ENCODE data around the gene MEAK7. TPM values are rescaled to one million over a fixed set of nuclear protein-coding genes. Genes with fewer than 3 reads are reported as not detected.

The MEAK7 gene
- total RNA-seq, 1 experiment from 2014 or later, result 19.2 TPM

GRCh38 chr16:84477661-84478060 is 26.8 kb downstream of the MEAK7 start:
- Histone ChIP-seq H4K20me1 (ENCODE audit: low read length) (no peaks in the 10 kb centered on the region), H3K79me2 (ENCODE audit: low read length) (no peaks in the 10 kb centered on the region), H3K4me2 (ENCODE audit: low read length) (no peak overlapping the region), H3K36me3 (ENCODE audit: low read depth, low read length) (no peaks in the 10 kb centered on the region; the same call in 1 of the 2 replicates), H3K9me3 (ENCODE audit: low read length) (no peaks in the 10 kb centered on the region), H3F3A (ENCODE audit: low read length, unreplicated experiment) (no peaks in the 10 kb centered on the region), H3K27me3 (ENCODE audit: low read length) (no peaks in the 10 kb centered on the region), H3K27ac (ENCODE audit: low read length) (no peak overlapping the region), H3K9ac (ENCODE audit: low read length) (no peak overlapping the region), H3K4me1 (ENCODE audit: insufficient read depth, low read length) (no peaks in the 10 kb centered on the region; the same call in 1 of the 2 replicates), H3K4me3 (ENCODE audit: low read length) (no peak overlapping the region), H3K9me2 (replicated peaks; ENCODE audit: low read length) (no peaks in the 10 kb centered on the region), H2AFZ (ENCODE audit: low read length) (no peak overlapping the region)
- CTCF ChIA-PET, result interaction anchor here (0.5 kb wide), 1 partner anchor 33 kb away, joined by 6 read pairs; no protein-coding TSS in a partner anchor
- intact Hi-C loops (cut with micrococcal nuclease), result no loop called here
- ATAC-seq (no peak), DNase-seq (no peak)
- TF ChIP-seq, protein P1, sequence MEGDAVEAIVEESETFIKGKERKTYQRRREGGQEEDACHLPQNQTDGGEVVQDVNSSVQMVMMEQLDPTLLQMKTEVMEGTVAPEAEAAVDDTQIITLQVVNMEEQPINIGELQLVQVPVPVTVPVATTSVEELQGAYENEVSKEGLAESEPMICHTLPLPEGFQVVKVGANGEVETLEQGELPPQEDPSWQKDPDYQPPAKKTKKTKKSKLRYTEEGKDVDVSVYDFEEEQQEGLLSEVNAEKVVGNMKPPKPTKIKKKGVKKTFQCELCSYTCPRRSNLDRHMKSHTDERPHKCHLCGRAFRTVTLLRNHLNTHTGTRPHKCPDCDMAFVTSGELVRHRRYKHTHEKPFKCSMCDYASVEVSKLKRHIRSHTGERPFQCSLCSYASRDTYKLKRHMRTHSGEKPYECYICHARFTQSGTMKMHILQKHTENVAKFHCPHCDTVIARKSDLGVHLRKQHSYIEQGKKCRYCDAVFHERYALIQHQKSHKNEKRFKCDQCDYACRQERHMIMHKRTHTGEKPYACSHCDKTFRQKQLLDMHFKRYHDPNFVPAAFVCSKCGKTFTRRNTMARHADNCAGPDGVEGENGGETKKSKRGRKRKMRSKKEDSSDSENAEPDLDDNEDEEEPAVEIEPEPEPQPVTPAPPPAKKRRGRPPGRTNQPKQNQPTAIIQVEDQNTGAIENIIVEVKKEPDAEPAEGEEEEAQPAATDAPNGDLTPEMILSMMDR (conservative IDR thresholded peaks at IDR 0.05; ENCODE audit: low read depth, low read length), result no peak
- TF ChIP-seq EZH2 (IDR thresholded peaks at IDR 0.05; ENCODE audit: low read length, unreplicated experiment) (no peak), EZH2phosphoT487 (IDR thresholded peaks at IDR 0.05; ENCODE audit: borderline replicate concordance, low read length) (no peak)
- no TSS peak for BruUV-seq (replicated peaks)
- POLR2A ChIA-PET (ENCODE audit: unreplicated experiment), result no interaction called here

DNA sequence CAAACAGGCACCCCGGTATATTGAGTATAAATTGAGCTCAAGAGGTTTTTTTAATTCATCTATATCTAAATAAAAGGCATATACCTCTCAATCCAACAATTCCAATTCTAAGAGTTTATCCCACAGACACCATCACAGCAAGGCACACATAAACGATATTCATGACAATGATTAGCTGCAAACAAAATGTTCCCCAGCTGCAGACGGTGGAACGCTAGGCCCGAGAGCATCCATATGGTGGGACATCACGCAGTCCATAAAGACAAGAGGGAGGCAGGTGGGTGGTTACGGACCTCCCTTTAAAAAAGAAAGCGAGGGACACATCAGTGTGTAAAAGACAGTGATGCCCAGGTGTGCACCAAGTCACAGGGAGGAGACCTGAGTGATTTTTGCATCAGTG is 28.1 kb downstream of the MEAK7 start:
- Histone ChIP-seq H3K4me1 (ENCODE audit: insufficient read depth, low read length) (no peaks in the 10 kb centered on the region; the same call in 1 of the 2 replicates), H3K79me2 (ENCODE audit: low read length) (no peaks in the 10 kb centered on the region), H4K20me1 (ENCODE audit: low read length) (no peaks in the 10 kb centered on the region), H3K9ac (ENCODE audit: low read length) (no peak overlapping the region), H3K36me3 (ENCODE audit: low read depth, low read length) (no peaks in the 10 kb centered on the region; the same call in 1 of the 2 replicates), H3K27ac (ENCODE audit: low read length) (no peak overlapping the region), H3K4me3 (ENCODE audit: low read length) (no peak overlapping the region), H3F3A (ENCODE audit: low read length, unreplicated experiment) (no peaks in the 10 kb centered on the region), H2AFZ (ENCODE audit: low read length) (no peak overlapping the region), H3K9me2 (replicated peaks; ENCODE audit: low read length) (no peaks in the 10 kb centered on the region), H3K4me2 (ENCODE audit: low read length) (no peak overlapping the region), H3K9me3 (ENCODE audit: low read length) (no peaks in the 10 kb centered on the region), H3K27me3 (ENCODE audit: low read length) (no peaks in the 10 kb centered on the region)
- TF ChIP-seq, protein P1 (conservative IDR thresholded peaks at IDR 0.05; ENCODE audit: low read depth, low read length), result no peak
- TF ChIP-seq EZH2 (IDR thresholded peaks at IDR 0.05; ENCODE audit: low read length, unreplicated experiment), result no peak
- no peak for TF ChIP-seq EZH2phosphoT487 (IDR thresholded peaks at IDR 0.05; ENCODE audit: borderline replicate concordance, low read length)
- DNase-seq (no peak), ATAC-seq (no peak)
- intact Hi-C loops (cut with micrococcal nuclease), result no loop called here
- ChIA-PET CTCF (no interaction called here), POLR2A (ENCODE audit: unreplicated experiment) (no interaction called here)
- no TSS peak for BruUV-seq (replicated peaks)

GRCh38 chr16:84475643-84476240 is 28.7 kb downstream of the MEAK7 start:
- TF ChIP-seq EZH2 (IDR thresholded peaks at IDR 0.05; ENCODE audit: low read length, unreplicated experiment) (no peak), EZH2phosphoT487 (IDR thresholded peaks at IDR 0.05; ENCODE audit: borderline replicate concordance, low read length) (no peak)
- TF ChIP-seq, protein P1 (conservative IDR thresholded peaks at IDR 0.05; ENCODE audit: low read depth, low read length), result no peak
- H3K9ac ChIP-seq (ENCODE audit: low read length), result no peak overlapping the region
- no peaks in the 10 kb centered on the region for H4K20me1 ChIP-seq (ENCODE audit: low read length)
- intact Hi-C loops (cut with micrococcal nuclease), result no loop called here
- H3F3A ChIP-seq (ENCODE audit: low read length, unreplicated experiment), result no peaks in the 10 kb centered on the region
- H3K4me1 ChIP-seq (ENCODE audit: insufficient read depth, low read length), result no peaks in the 10 kb centered on the region; the same call in 1 of the 2 replicates
- H3K9me3 ChIP-seq (ENCODE audit: low read length), result no peaks in the 10 kb centered on the region
- no peaks in the 10 kb centered on the region for H3K9me2 ChIP-seq (replicated peaks; ENCODE audit: low read length)
- CTCF ChIA-PET, result no interaction called here
- no peak overlapping the region for H3K4me2 ChIP-seq (ENCODE audit: low read length)
- no peaks in the 10 kb centered on the region for H3K27me3 ChIP-seq (ENCODE audit: low read length)
- DNase-seq, result peak; percentile 5
- ATAC-seq, result no peak
- H2AFZ ChIP-seq (ENCODE audit: low read length), result no peak overlapping the region
- no TSS peak for BruUV-seq (replicated peaks)
- no peak overlapping the region for H3K4me3 ChIP-seq (ENCODE audit: low read length)
- H3K27ac ChIP-seq (ENCODE audit: low read length), result no peak overlapping the region
- H3K79me2 ChIP-seq (ENCODE audit: low read length), result no peaks in the 10 kb centered on the region
- POLR2A ChIA-PET (ENCODE audit: unreplicated experiment), result no interaction called here
- no peaks in the 10 kb centered on the region; the same call in 1 of the 2 replicates for H3K36me3 ChIP-seq (ENCODE audit: low read depth, low read length)
